Activated CD8-positive, alpha-beta memory T cell treated with anti-CD3 and anti-CD28 coated beads for 4 hours (primary cell): ENCODE data around the gene BAZ2B.

ENCODE experiments used
- DNase-seq, 2 donors: peaks; one replicate each; pipeline ENCODE4 v3.0.0-alpha.2; 2020; ENCODE audit warnings: low read depth in 2 of 2

The BAZ2B gene

GRCh38 chr2:159573846-159574606, 42.3 kb downstream of the BAZ2B start:
- no peak for DNase-seq

DNA sequence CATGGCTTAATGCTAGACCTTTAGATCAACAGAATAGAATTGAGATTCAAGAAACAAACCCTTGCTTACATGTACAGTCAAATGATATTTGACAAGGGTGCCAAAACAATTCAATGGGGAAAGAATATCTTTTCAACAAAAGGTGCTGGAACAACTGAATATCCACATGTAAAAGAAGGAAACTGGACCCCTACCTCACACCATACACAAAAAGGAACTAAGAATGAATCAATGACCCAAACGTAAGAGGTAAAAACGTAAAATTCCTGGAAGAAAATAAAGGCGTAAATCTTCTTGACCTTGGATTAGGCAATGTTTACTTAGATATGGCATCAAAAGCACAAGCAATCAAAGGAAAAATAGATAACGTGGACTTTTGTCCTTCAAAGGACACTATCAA, 43.1 kb downstream of the BAZ2B start:
- no peak for DNase-seq

DNA sequence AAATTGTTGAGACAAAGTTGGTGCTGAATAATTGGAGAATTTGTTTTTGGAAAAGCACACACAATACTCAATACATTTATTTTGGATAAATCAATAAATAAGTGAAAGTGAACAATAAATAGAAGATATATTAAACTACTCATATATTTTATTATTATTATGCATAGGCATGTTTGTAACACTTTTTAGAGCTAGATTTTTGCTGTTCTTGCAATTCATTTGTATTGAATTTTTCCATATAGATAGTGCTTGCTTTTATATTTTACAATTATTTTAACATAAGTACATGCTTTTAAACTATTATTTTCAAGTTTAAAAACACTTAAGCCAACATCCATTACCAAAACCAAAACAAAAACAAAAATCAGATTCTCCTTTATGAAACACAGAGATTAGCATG, 43.9 kb downstream of the BAZ2B start:
- no peak for DNase-seq

- DNase-seq: no peak
These were observed 44.6 kb downstream of the BAZ2B start for GRCh38 chr2:159571540-159572260.

- no peak for DNase-seq
These were observed 52.3 kb downstream of the BAZ2B start for GRCh38 chr2:159564081-159564480.

DNA sequence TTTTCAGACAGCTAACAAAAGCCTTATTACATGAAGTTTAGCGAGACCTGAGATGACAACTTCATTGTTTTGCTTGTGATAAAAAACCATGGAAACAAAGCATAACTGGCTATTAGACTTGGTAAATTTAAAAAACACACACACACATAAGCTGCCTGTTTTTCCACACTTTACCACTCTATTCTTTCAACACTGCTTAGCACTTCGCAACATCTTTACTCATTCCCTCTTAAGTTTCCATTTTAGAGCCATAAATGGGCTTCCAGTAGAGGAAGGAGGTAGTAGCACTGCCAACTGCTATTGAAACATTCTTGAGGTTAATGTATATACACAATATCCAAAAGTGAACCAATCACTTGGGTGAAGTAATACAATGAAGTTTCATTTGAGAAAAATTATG, 54.1 kb downstream of the BAZ2B start:
- no peak for DNase-seq

DNA sequence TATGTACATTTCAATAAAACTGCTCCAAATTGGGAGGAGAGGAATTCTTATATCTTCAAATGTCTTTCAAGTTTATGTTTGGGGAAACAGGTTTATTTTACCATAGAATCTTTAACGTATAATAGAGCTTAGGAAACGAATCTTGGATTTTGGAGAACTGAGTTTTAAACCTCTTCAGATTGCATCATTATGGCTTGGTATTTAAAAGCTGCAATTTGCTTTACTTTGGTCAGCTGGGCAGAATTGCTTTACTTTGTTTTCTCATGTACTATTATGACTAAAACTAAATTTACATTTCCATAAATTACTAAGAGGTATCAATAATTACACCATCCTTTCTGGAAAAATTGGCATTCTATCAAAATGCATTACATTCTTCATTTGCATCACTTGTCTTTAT, 54.6 kb downstream of the BAZ2B start:
- DNase-seq: no peak

DNA sequence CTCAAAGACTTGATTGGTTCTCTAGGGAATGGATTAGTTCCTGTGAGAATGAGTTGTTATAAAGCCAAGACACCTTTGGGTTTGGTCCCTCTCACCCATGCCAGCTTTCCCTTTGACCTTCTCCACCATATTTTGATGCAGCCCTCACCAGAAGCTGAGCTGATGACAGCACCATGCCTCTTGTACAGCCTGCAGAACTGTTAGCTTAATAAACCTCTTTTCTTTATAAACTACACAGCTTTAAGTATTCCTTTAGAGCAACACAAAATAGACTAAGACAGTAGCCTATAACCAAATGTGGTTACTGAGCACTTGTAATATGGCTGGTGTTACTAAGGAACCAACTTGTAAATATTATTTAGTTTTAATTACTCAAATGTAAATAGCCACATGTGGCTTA, 55.1 kb downstream of the BAZ2B start:
- DNase-seq: no peak

DNA sequence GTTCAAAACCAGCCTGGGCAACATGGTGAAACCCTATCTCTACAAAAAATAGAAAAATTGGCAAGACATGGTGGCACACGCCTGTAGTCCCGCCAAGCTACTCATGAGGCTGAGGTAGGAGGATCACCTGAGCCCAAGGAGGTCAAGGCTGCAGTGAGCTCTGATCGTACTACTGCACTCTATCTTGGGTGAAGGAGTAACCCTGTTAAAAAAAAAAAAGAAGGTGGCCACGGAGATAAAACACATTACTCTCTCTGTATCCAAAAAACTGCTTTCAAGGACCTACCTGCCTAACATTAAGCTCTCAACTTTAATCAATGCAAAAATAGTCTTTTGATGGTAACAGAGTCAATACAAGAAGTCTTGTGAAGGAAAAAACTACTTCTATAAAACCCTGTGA, 57.3 kb downstream of the BAZ2B start:
- DNase-seq: no peak

DNA sequence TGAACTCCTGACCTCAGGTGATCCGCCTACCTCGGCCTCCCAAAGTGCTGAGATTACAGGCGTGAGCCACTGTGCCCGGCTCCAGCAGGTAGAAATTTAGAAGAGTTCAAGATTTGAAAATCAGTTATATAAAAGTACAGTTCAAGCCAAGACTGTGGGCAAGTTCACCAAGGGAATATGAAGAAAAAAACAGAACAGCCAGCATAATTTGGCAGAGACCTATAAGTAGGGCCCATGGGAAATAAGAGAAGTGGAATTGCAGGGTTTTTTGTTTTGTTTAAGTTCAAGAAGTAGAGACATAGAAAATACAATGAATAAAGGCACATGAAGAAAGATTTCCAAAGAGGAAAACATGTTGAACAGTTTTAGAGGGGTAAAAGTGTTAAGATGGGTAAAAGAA, 57.9 kb downstream of the BAZ2B start:
- DNase-seq: no peak

DNA sequence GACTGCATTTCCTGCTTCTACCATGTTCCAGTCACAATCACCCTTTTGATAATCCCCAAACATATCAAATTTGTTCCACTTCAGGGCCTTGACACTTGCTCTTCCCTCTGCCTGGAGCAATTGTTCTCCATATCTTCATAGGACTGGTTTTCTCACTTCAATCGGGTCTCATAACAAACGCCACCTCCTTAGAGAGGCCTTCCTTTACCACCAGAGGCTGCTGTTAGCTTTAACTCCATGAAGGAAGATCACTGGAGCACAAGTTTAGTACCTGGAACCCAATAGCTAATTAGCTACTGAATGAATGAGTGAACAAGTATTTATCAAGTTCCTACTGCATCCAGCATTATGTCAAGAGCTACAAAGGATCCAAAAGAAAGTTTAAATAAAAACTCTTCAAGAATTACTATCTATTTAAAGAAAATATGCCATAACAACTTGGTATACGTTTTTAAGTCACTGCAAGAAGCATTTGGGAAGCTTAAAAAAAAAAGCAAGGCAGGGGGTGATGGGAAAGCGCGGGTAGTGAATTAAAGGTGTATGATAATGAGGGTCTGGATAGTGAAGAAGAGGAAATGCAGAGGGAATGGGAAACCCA, 58.8 kb downstream of the BAZ2B start:
- DNase-seq: no peak

DNA sequence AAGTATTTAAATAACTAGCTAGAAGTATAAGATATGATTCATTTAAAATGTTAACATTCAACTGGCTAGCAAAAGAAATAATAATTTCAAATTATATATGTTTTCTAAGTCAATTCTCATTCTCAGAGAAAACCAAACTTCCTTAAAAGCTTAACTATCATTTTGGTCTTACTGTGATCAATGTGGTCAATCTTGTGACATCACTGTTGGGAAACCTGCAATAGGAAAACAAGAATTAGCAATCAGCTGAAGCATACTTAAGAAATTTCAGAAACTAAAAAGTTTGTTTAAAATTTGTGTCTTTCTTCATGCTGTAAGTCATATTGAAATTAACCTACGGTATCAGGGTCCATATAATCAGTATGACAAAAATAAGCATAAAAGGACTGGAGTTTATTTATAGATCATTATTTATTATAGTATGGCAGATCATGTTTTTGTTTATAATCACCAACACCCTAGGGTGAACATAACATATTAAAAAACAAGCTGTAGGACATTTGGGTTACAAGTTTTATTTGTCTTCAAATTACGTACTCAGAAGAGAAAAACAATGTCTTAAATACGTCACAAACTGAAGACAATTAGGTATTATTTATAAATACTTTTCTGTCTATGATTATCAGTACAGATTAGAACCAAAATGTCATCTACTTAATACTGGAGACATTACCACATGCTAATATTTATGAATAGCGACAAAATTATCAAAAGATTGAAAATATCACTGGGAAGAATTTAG, 60.5 kb downstream of the BAZ2B start:
- no peak for DNase-seq

GRCh38 chr2:159553727-159554126, 62.6 kb downstream of the BAZ2B start:
- no peak for DNase-seq

DNA sequence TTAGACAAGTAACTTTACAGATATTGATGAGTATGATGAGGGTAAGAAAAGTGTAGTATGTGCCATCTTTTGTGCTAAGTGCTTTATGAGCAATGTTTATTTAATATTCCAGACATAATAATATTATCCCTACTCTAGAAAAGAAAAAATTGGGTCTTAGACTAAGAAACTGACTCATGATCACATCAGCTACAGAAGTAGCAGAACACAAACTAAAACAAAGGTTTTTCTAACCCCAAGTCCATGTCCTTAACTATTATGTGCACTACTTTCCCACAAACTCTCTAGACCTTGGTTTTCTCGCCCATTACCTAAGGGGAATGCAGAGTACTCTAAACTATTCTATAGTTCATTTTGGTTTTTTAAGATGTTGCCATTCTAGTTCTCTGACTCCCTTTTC, 64.5 kb downstream of the BAZ2B start:
- no peak for DNase-seq

- DNase-seq: no peak
These were observed 66.1 kb downstream of the BAZ2B start for GRCh38 chr2:159550231-159550630.

DNA sequence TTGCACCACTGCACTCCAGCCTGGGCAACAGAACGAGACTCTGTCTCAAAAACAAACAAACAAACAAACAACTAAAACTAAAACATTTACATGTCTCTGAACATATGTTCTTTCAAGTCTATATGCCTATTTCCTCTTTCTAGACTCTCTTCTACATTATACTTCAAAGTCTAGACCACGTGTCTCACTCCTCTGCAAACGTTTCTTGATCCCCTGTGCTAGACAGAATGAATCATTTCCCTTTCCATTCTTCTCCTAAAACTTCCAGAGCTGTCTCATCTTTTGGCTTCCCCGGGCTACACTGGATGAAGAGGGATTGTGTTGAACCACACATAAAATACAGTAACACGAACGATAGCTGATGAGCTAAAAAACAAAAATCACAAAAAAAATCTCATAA, 67.1 kb downstream of the BAZ2B start:
- DNase-seq: no peak

GRCh38 chr2:159546716-159547430, 69.5 kb downstream of the BAZ2B start:
- no peak for DNase-seq

GRCh38 chr2:159546039-159546438, 70.3 kb downstream of the BAZ2B start:
- no peak for DNase-seq

DNA sequence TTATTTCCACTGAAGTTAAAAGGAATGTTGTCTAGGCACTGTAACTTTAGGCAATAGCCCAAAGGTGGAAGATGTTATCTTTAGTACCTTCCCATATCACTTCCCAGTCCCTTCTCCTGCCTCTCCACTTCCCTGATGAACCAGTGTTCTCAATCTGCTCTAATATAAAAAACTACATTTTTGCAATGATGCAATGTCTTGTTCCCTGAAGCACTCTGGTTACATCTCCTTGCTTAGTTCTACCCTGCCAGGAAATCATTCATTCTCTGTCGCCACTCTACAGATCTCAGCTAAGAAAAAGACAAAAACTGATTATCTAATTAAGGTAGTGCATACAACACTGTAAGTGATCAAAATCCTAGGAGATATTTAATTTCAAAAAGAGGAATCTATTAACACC, 71.3 kb downstream of the BAZ2B start:
- no peak for DNase-seq

DNA sequence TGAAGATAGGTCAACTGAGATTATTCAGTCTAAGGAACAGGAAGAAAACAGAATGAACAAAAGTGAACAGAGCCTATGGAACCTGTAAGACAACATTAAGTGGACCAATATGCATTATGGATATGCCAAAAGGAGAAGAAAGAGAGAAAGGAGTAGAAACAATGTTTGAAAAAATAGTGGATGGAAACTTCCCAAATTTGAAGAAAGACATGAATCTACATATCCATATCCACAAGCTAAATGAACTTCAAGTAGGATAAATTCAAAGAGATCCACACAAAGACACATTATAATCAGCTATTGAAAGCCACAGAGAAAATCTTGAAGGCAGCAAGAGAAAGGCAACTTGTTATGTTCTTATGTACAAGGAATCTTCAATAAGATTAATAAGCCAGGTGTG, 74.2 kb downstream of the BAZ2B start:
- no peak for DNase-seq

DNA sequence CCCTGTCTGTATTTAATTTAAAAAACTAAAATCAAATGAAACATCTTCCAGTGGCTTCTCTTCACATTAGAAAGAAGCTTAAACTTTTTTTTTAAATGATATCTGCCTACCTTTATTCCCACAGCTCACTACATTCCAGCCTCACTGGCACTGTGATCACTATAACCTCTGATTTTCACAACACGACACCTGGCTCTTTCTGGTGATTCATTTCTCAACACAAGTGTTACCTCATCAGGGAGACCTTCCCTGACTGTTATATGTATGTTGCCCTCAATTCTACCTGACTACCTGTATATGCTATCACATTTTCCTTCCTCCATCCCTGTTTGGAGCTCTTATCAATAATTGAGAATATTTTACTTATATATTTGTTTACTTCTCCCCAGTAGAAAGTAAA, 76.6 kb downstream of the BAZ2B start:
- no peak for DNase-seq

DNA sequence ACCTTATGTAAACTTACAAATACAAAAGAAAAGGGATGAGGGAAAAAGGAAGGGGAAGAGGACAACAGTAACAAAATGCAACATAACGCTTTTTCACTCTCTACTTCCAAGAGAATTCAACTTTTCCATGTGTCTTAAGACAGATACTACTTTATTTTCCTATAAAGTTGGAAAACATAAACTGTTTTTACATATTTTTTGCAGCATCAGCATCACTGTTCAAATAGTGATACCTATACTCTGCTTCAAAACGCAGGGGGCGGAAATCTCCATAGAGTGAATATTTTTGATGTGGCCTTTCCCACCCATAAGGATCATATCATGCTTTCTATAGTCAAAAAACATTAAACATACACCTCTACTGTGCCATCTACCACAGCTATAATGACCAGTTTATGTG, 77.5 kb downstream of the BAZ2B start:
- no peak for DNase-seq
